K562 (cell line): ENCODE results near the gene PA2G4. TPM values are rescaled to one million over a fixed set of nuclear protein-coding genes. Genes with fewer than 3 reads are reported as not detected.
A peak's percentile ranks its signal among the peaks of the same experiment; 100 is the strongest.

Experiments used
- BDP1 ChIP-seq: IDR thresholded peaks from 3 replicates; pipeline ENCODE4 v1.6.1; 2011; ENCODE audit not compliant: insufficient read length, insufficient read depth
- CAMTA2 ChIP-seq: fragments of 250-450 bp; sonication (Bioruptor Pico); conservative IDR thresholded peaks from 2 replicates; pipeline ENCODE4 v1.5.1; 2022
- HNRNPK ChIP-seq: fragments of 200-400 bp; formaldehyde crosslinking; IDR thresholded peaks from one replicate; pipeline ENCODE4 v1.6.1; 2018; ENCODE audit warnings: mild to moderate bottlenecking, low read depth, low read length; ENCODE audit not compliant: poor library complexity, severe bottlenecking
- NFATC3 ChIP-seq: fragments of 450-650 bp; IDR thresholded peaks from 2 replicates; pipeline ENCODE4 v1.6.1; 2017; ENCODE audit warnings: mild to moderate bottlenecking
- PHF8 ChIP-seq: fragments of 200-600 bp; sonication (generic); IDR thresholded peaks from 2 replicates; pipeline ENCODE4 v1.6.1; 2012; ENCODE audit warnings: mixed run types, mild to moderate bottlenecking, inconsistent platforms, low read length, moderate library complexity, borderline replicate concordance
- POLR2AphosphoS2 ChIP-seq: IDR thresholded peaks from 2 replicates; pipeline ENCODE4 v1.6.1; 2012; ENCODE audit warnings: low read length, improper control_type of control experiment
- POLR3A ChIP-seq: IDR thresholded peaks from 2 replicates; pipeline ENCODE4 v1.6.1; 2011; ENCODE audit warnings: borderline replicate concordance, mild to moderate bottlenecking, moderate library complexity; ENCODE audit not compliant: insufficient read length, insufficient read depth; ENCODE audit errors: extremely low read depth
- PRPF4 ChIP-seq: fragments of 200-400 bp; formaldehyde crosslinking; IDR thresholded peaks from one replicate; pipeline ENCODE4 v1.6.1; 2017; ENCODE audit warnings: low read length, low read depth, mild to moderate bottlenecking; ENCODE audit not compliant: insufficient read depth, poor library complexity, severe bottlenecking
- RBFOX2 ChIP-seq: fragments of 200-400 bp; formaldehyde crosslinking; IDR thresholded peaks from 2 replicates; pipeline ENCODE4 v1.6.1; 2017; ENCODE audit warnings: low read depth, mild to moderate bottlenecking, low read length, moderate library complexity
- STAT5A ChIP-seq: IDR thresholded peaks from 2 replicates; pipeline ENCODE4 v1.6.1; 2012; ENCODE audit warnings: low read length, inconsistent platforms, borderline replicate concordance
- THRAP3 ChIP-seq: fragments of 450-650 bp; IDR thresholded peaks from 2 replicates; pipeline ENCODE4 v1.6.1; 2016; ENCODE audit warnings: mild to moderate bottlenecking, inconsistent platforms, borderline replicate concordance
- ZBTB17 ChIP-seq: fragments of 450-650 bp; formaldehyde crosslinking; IDR thresholded peaks from 2 replicates; pipeline ENCODE4 v1.4.0; 2020; ENCODE audit warnings: mild to moderate bottlenecking
- ZBTB5 ChIP-seq: fragments of 450-650 bp; IDR thresholded peaks from 2 replicates; pipeline ENCODE4 v1.6.1; 2017; ENCODE audit warnings: antibody characterized with exemption
- ZC3H8 ChIP-seq: fragments of 450-650 bp; IDR thresholded peaks from 2 replicates; pipeline ENCODE4 v1.6.1; 2017
- ZNF165 ChIP-seq: fragments of 250-450 bp; sonication (Bioruptor Pico); IDR thresholded peaks from 2 replicates; pipeline ENCODE4 v1.4.0; 2020; ENCODE audit warnings: borderline replicate concordance
- ZNF518B ChIP-seq: fragments of 250-450 bp; sonication (Bioruptor Pico); IDR thresholded peaks from 2 replicates; pipeline ENCODE4 v1.5.0; 2021; ENCODE audit warnings: mild to moderate bottlenecking, moderate library complexity
- ZNF561 ChIP-seq: fragments of 450-650 bp; formaldehyde crosslinking; conservative IDR thresholded peaks from 2 replicates; pipeline ENCODE4 v1.4.0; 2020; ENCODE audit warnings: mild to moderate bottlenecking, moderate library complexity
- ZNF699 ChIP-seq: fragments of 250-450 bp; sonication (Bioruptor Pico); IDR thresholded peaks from 2 replicates; pipeline ENCODE4 v1.8.0; 2021; ENCODE audit warnings: mild to moderate bottlenecking, moderate library complexity; ENCODE audit not compliant: insufficient replicate concordance
- polyA plus RNA-seq, 8 experiments: library from polyadenylated mRNA; depleted of rRNA in 4 of 8; stranded (reverse) in 5 of 8; unstranded in 3 of 8; fragments of >200 nt; fragmentation: Nextera tagmentation in 2 of 8; fragmentation: Illumina TruSeq in 1 of 8; extraction: Ambion mirVana in 2 of 8; extraction: Trizol in 1 of 8; gene quantifications; 2 replicates each; pipeline versions ENCODE4 v1.2.1 to v1.2.3, GENCODE V29; 2011 to 2014; ENCODE audit warnings: inconsistent platforms in 1 of 8, missing spikeins in 1 of 8
- total RNA-seq, 7 experiments: library from RNA; depleted of rRNA in 6 of 7; stranded (reverse); fragments of >200 nt in 6 of 7; fragmentation: Illumina TruSeq in 2 of 7; extraction: Trizol in 2 of 7; gene quantifications; 2 replicates each; pipeline versions ENCODE4 v1.2.1 to v1.2.3, GENCODE V29; 2011 to 2021; ENCODE audit warnings: low replicate concordance in 1 of 7
- TF ChIP-seq, protein P1 (sequence below): fragments of 250-450 bp; sonication (Bioruptor Pico); IDR thresholded peaks from 2 replicates; pipeline ENCODE4 v1.4.0; 2020
- TF ChIP-seq, protein P2 (sequence below): sonication (generic); formaldehyde crosslinking; IDR thresholded peaks from 2 replicates; pipeline ENCODE4 v1.9.0; 2022; ENCODE audit warnings: mild to moderate bottlenecking, missing genetic modification reagents

Gene PA2G4
- total and polyA plus RNA-seq, 9 of the 15 experiments (the other 6 are each of a cell fraction or from before 2014, with no cell fraction given) = 230 to 925 (median 638) TPM

DNA sequence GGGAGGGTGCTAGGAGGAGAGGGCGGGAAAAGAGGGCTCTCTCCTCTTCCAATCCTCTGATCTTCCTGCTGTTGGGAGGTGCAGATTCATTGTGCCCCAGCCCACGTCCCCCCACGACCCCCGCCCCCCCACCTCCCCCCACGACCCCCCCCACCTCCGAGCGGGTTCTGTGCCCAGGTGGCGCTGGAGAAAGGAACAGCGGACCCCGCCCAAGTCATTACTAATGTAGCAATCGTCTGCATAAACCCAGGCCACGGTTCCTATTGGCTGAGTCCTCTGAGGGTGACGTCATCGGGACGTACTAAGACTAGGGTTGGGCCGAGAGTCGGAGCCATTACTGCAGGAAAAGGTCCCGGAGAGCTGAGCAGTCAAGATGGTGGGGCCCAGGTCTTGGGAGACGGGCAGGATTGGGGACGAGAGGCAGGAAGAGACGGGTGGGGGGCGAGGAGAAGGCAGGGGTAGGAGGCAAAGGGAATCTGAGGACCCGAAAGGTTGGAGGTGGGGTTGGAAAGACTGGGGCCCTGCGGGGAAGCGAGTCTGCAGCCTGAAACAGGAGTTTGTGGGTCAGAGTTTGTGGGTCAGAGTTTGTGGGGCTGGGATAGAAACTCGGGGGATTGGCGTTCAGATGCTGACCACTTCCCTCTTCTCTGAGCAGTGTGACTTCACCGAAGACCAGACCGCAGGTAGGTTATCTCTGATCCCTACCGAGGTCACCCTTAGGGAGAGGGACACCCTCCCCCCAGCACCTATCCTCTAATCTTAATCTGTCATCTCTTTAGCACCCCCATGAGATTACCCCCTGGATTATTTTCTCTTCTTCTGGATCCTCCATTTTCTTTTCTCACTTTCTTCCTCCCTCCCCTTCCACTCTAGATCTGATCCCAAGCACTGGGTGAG is 53.9 kb downstream of the PA2G4 start, which contains the start of gene MYL6 (continued):
- TF ChIP-seq ZNF165 (CRISPR knock-in tag) (peak; percentile 54; the same call in 1 of the 2 replicates), ZNF699 (CRISPR knock-in tag) (no peak), ZNF561 (CRISPR knock-in tag) (no peak; the same call in 1 of the 2 replicates), ZNF518B (no peak), ZBTB5 (no peak), PHF8 (peak; percentile 88), ZBTB17 (CRISPR knock-in tag) (peak; percentile 83; the same call in 1 of the 2 replicates), THRAP3 (peak; percentile 35; the same call in 1 of the 2 replicates), STAT5A (no peak), ZC3H8 (0 out of 2 replicates have a peak, but pooled peaks have one; percentile 30), RBFOX2 (peak; percentile 96), NFATC3 (no peak), PRPF4 (peak; percentile 31), POLR3A (no peak), HNRNPK (no peak), BDP1 (no peak), POLR2AphosphoS2 (peak; percentile 96), CAMTA2 (peak; percentile 93)
- TF ChIP-seq, protein P1, sequence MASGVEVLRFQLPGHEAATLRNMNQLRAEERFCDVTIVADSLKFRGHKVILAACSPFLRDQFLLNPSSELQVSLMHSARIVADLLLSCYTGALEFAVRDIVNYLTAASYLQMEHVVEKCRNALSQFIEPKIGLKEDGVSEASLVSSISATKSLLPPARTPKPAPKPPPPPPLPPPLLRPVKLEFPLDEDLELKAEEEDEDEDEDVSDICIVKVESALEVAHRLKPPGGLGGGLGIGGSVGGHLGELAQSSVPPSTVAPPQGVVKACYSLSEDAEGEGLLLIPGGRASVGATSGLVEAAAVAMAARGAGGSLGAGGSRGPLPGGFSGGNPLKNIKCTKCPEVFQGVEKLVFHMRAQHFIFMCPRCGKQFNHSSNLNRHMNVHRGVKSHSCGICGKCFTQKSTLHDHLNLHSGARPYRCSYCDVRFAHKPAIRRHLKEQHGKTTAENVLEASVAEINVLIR (CRISPR knock-in tag) = peak; percentile 62
- TF ChIP-seq, protein P2, sequence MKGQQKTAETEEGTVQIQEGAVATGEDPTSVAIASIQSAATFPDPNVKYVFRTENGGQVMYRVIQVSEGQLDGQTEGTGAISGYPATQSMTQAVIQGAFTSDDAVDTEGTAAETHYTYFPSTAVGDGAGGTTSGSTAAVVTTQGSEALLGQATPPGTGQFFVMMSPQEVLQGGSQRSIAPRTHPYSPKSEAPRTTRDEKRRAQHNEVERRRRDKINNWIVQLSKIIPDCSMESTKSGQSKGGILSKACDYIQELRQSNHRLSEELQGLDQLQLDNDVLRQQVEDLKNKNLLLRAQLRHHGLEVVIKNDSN = 0 out of 2 replicates have a peak, but pooled peaks have one; percentile 46
